Right lobe of liver (tissue), 4 donors: ENCODE data around the gene ATP6V1G3.

Source experiments
- POLR2A ChIP-seq: fragments of 450-650 bp; IDR thresholded peaks from one replicate; pipeline ENCODE4 v1.6.1; 2017; ENCODE audit warnings: antibody characterized with exemption, mild to moderate bottlenecking
- TF ChIP-seq, protein P1 (sequence below), 4 donors: fragments of 200-600 bp in 3 of 4; fragments of 450-650 bp in 1 of 4; IDR thresholded peaks; one replicate each; pipeline versions ENCODE4 v1.5.1 to v1.8.0; 2016 to 2022; ENCODE audit warnings: antibody characterized with exemption in 4 of 4, mild to moderate bottlenecking in 2 of 4
- donor health status: DM: no; HTN: no; CAD: no.
- donor health status: DM: no; HTN: no; CAD: no.
- donor health status: DM: no; HTN: yes; CAD: no.

DNA sequence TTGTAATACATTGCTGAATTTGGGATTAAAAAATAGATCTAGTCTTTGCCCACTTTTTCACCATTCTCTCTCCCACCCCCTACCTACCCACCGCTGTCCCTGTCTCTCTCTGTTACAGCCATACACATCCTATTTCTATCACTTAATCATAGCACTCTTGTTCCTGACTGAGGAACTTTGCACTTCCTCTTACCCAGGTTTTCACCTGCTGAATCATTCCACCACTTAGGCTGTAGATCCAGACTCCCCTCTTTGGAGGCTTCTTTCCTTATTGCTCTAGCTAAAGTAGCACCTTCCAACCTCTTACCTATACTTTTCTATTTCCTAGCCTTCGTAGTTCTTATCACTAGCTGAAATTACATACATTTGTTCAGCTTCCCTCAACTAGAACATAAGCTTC lies 59.6 kb downstream of the ATP6V1G3 start:
- no peak for TF ChIP-seq POLR2A
- TF ChIP-seq, protein P1, sequence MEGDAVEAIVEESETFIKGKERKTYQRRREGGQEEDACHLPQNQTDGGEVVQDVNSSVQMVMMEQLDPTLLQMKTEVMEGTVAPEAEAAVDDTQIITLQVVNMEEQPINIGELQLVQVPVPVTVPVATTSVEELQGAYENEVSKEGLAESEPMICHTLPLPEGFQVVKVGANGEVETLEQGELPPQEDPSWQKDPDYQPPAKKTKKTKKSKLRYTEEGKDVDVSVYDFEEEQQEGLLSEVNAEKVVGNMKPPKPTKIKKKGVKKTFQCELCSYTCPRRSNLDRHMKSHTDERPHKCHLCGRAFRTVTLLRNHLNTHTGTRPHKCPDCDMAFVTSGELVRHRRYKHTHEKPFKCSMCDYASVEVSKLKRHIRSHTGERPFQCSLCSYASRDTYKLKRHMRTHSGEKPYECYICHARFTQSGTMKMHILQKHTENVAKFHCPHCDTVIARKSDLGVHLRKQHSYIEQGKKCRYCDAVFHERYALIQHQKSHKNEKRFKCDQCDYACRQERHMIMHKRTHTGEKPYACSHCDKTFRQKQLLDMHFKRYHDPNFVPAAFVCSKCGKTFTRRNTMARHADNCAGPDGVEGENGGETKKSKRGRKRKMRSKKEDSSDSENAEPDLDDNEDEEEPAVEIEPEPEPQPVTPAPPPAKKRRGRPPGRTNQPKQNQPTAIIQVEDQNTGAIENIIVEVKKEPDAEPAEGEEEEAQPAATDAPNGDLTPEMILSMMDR (IDR thresholded peaks at IDR 0.05) = no peak
